GM12891 (cell line): ENCODE data around the gene PANK3.
"Not testable (repeated sequence)": the region's sequence is repeated elsewhere in the genome, so short reads cannot be mapped to it uniquely, and the experiment has no call there.

Experiments used
- DNase-seq: peaks from one replicate; pipeline ENCODE4 v3.0.0; 2011; ENCODE audit warnings: low spot score; ENCODE audit not compliant: insufficient read length
- FAIRE-seq: peaks from 2 replicates; lab custom pipeline; 2011; peaks lifted over from hg19 to GRCh38; lab: Jason Lieb, UNC
- PAX5 ChIP-seq: IDR thresholded peaks from 2 replicates; pipeline ENCODE4 v1.6.1; 2011; ENCODE audit warnings: low read length, moderate library complexity, mild to moderate bottlenecking; ENCODE audit not compliant: insufficient read depth, severe bottlenecking
- POLR2A ChIP-seq: IDR thresholded peaks from 2 replicates; pipeline ENCODE4 v1.6.1; 2011; ENCODE audit warnings: low read depth, low read length, control low read depth
- POLR2AphosphoS5 ChIP-seq: IDR thresholded peaks from 2 replicates; pipeline ENCODE4 v1.6.1; 2011; ENCODE audit warnings: low read depth, low read length, control low read depth
- POU2F2 ChIP-seq: IDR thresholded peaks from 2 replicates; pipeline ENCODE4 v1.6.1; 2011; ENCODE audit warnings: low read depth, mild to moderate bottlenecking, control low read depth, low read length, moderate library complexity
- SPI1 ChIP-seq: IDR thresholded peaks from 2 replicates; pipeline ENCODE4 v1.6.1; 2011; ENCODE audit warnings: low read depth, low read length, control low read depth
- TAF1 ChIP-seq: IDR thresholded peaks from 2 replicates; pipeline ENCODE4 v1.6.1; 2011; ENCODE audit warnings: low read depth, low read length, control low read depth

Gene PANK3

DNA sequence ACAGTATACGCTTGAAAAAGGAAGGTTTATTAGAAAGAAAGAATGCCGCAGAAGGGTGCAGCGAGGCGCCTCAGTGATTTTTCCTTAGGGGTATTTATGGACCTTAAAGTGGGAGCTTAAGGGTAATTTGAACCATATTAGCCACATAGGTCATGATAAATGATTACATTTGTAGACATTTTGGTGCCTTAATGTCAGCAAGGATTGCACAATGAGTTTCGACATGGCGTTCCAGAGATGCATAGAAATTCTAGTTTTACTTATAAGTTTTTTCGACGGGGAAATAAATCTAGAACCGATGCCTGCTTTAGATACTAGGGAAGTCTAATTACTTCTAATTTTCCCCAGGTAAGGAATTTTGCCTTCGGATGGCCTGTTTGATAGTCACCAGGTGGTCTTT is 20.7 kb upstream of the PANK3 start:
- TF ChIP-seq POLR2A (no peak), PAX5 (no peak), POU2F2 (no peak), POLR2AphosphoS5 (no peak), SPI1 (no peak), TAF1 (no peak)
- DNase-seq (no peak), FAIRE-seq (no peak)

DNA sequence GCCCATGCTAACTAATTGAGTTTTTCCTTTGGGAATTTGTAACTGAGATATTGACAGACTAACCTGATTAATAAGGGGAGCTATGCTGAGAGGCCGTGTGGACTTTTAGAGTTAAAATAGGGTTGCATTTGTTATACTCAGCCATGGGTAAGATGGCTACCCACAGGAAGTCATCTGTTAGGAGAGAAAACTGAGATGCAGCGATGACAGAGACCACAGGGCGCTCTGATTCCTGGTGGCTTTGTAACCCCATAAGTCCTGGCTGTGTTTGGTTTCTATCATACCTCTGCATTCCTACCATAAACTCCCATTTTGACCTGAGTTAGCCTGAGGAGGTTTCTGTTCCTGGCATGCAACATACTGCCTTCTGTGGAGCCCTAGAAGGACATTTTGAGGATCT is 19.5 kb upstream of the PANK3 start:
- DNase-seq (no peak), FAIRE-seq (no peak)
- no peak for TF ChIP-seq SPI1

DNA sequence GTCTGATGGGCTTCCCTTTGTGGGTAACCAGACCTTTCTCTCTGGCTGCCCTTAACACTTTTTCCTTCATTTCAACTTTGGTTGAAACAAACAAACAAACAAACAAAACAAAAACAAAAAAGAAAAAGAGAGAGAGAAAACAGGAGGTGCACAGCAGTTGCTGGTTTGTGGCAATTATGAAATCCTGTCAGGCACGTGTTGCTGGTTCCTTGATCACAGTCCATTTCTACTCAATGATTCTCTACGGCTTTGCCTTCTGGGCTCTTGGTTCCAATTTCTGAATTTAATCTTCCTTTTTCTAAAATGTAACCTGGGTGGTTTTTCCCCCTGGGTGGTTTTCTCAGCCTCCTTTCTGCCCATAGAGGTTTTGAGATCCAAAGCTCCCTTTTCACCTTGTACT is 17.8 kb upstream of the PANK3 start:
- TF ChIP-seq POU2F2 (no peak), POLR2A (no peak), PAX5 (no peak), TAF1 (no peak), POLR2AphosphoS5 (no peak), SPI1 (no peak)
- FAIRE-seq (no peak), DNase-seq (no peak)

DNA sequence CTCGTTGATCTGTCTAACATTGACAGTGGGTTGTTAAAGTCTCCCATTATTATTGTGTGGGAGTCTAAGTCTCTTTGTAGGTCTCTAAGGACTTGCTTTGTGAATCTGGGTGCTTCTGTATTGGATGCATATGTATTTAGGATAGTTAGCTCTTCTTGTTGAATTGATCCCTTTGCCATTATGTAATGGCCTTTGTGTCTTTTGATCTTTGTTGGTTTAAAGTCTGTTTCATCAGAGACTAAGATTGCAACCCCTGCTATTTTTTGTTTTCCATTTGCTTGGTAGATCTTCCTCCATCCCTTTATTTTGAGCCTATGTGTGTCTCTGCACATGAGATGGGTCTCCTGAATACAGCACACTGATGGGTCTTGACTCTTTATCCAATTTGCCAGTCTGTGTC is 17.0 kb upstream of the PANK3 start:
- not testable (repeated sequence) for DNase-seq, FAIRE-seq

DNA sequence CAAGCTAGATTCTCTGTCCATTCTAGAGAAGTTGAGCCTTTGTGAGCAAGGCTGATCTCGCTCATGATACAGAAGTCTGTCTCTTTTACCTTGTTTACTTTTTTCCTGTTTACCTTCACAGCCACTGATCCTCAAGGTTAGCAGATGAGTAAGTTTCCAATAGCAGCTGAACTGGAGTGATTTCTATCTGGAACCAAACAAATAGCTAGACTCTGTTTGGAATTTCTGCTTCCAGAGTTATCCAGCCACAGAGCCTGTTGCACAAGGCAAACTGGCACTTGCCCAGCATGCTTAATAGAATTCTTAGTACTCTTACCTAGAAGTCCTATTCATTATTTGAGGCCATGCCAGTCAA is 12.8 kb upstream of the PANK3 start:
- no peak for TF ChIP-seq PAX5
- TF ChIP-seq TAF1, result no peak
- no peak for TF ChIP-seq SPI1
- no peak for TF ChIP-seq POU2F2
- no peak for TF ChIP-seq POLR2AphosphoS5
- no peak for FAIRE-seq
- DNase-seq, result no peak

DNA sequence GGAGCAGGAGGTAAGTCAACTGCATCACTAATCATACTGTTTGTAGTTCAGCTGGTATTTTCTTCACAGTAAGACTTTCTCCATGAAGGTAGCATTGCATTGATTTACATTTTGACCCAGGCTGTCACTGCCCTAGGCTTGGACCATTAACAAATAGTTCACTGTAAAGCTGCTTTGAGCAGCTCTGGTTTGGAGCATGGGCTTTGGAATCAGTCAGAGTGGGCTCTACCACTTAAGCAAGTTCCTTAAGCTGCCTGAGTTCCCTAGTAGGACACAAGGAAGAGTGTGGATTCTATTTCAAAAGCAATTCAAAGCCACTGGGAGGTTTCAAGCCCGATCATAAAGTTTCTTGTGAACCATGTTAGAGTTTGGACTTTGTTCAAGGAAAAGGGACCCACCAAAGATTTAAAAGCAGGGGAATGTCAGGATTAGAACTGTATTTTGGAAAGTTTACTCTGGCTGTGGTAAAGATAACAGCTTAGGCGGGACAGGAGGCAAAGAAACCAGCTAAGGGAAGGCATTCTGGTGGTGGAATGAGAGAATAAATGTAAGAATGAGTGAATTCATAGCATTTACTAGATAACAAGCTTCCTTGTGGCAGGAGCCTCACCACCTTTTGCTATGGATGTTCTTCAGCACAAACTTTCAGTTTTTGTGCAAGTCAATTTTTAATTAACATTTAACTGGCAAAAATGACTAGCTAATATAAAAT is 12.3 kb upstream of the PANK3 start:
- TF ChIP-seq SPI1, result no peak
- TF ChIP-seq POU2F2, result no peak
- TF ChIP-seq POLR2AphosphoS5, result no peak
- no peak for TF ChIP-seq PAX5
- no peak for TF ChIP-seq TAF1
- TF ChIP-seq POLR2A, result no peak
- no peak for FAIRE-seq
- no peak for DNase-seq

DNA sequence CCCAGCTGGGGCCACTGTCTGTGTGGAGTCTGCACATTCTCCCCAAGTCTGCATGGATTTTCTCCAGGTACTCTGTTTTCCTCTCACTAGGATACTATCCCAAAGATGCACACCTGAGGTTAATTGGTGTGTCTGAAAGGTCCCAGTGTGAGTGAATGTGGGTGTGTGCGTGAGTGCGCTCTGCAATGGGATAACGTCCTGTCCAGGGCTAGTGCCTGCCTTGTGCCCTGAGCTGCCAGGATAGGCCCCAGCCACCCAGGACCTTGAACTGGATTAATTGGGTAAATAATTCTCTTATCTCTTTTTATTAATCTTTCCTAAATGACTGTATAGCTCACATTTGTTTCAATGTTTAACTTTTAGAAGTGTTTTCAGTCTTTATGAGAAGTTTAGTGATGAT is 11.5 kb upstream of the PANK3 start:
- FAIRE-seq (no peak), DNase-seq (no peak)
- no peak for TF ChIP-seq POLR2A
- TF ChIP-seq POLR2AphosphoS5, result no peak
- TF ChIP-seq TAF1, result no peak
- TF ChIP-seq SPI1, result no peak
- TF ChIP-seq PAX5, result no peak
- TF ChIP-seq POU2F2, result no peak

DNA sequence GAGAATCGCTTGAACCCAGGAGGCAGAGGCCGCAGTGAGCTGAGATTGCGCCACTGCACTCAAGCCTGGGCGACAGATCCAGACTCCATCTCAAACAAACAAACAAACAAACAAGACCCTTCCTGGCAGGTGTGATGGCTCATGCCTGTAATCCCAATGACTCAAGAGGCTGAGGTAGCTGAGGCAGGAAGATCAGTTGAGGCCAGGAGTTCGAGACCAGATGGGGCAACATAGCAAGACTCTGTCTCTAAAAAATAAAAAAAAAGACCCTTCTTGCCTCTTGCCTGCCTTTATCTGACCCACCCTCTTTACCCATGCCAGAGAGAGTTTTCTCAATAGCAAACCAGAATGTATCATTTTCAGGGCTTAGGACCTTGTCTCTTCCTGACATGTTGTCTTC is 8.8 kb upstream of the PANK3 start:
- TF ChIP-seq SPI1 (no peak), TAF1 (no peak), PAX5 (no peak), POU2F2 (no peak), POLR2A (no peak), POLR2AphosphoS5 (no peak)
- no peak for FAIRE-seq
- DNase-seq, result no peak

DNA sequence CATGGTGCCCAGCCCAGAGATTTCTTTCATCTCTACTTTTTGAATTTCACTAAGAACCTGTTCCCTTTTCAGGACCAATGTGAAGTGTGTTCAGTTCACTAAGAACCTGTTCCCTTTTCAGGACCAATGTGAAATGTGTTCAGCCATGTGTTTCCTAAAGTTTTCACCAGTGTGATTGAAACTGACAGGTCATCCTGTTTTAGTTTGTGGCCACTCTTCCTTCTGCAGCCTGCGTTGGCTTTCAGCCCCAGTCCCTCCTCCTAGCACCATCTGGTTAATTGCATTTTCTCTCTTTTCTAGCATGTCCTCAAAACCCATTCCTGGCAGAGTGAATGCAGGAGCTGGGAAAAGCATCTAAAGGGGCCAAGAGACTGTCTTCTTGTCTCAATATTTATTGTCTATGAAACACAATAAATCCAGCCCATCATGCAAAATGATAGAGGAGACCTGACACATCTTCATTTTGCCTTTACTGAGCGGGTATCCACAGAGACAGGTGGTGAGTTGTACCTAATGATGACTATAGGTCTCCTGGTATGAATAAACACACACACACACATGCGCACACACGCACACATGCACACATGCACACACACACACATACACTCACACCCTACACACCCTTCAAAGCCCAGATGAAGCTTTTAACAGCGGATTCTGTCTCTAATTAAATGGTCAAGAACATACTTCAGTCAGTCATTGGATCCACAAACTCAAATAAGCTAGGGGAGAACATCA is 6.1 kb upstream of the PANK3 start:
- DNase-seq (no peak), FAIRE-seq (peak; percentile 69)
- peak; percentile 44 for TF ChIP-seq SPI1
- no peak for TF ChIP-seq POLR2AphosphoS5

DNA sequence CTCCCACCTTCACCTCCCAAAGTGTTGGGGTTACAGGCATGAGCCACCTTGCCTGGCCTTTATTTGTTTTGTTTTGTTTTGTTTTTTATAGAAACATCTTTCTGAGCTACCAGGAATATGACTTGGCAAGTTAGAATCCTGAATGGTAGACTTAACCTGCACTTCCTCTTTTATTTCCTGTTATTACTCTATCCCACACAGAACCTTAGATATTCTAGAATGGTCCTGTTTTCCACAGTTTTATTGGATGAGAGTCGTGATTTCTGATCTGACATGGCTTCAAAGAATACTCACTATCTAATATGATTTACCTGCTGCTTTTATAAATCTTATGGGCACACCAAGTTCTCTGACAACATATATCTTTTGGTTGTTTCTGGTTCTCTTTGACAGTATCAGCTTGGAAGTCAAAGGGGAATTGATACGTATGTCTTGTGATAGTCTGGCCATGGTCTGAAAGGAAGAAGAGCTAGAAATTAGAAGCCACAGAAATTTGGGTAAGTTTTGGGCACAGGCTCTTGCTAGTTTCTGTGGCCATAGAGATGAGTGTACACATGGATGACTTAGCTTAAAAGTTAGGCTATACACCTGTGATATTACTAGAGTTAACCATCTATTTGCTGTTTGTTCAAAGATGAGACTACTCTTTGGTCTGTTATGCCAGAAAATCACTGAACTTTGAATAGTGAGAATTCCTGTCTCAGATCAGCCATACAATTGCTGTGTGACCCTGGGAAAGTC is 4.7 kb upstream of the PANK3 start:
- FAIRE-seq, result no peak
- DNase-seq, result no peak

DNA sequence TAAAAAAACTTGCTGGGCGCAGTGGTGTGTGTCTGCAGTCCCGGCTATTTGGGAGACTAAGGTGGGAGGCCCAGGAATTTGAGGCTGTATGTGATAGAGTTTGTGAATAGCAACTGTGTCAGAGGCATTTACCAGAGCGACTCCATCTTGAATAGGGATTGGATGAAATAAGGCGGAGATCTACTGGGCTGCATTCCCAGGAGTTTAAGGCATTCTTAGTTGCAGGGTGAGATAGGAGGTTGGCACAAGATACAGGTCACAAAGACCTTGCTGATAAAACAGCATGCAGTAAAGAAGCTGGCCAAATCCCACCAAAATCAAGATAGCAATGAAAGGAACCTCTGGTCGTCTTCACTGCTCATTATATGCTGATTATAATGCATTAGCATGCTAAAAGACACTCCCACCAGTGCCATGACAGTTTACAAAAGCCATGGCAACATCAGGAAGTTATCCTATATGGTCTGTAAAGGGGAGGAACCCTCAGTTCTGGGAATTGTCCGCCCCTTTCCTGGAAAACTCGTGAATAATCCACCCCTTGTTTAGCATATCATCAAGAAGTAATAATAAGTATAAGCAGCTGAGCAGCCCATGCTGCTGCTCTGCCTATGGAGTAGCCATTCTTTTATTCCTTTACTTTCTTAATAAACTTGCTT is 1.8 kb upstream of the PANK3 start:
- DNase-seq, FAIRE-seq: not testable (repeated sequence)

More for the DNA sequence above, 4.7 kb upstream of the PANK3 start:
- TF ChIP-seq SPI1, result peak; percentile 92
- TF ChIP-seq POLR2A, result no peak
